KMS-11 (cell line): ENCODE results near the gene C1orf226.

Experiments used
- H2AFZ ChIP-seq: fragments of 200-600 bp; sonication (generic); 2 replicates; pipeline ENCODE4 v1.6.1; 2016; ENCODE audit warnings: antibody characterized with exemption, mixed run types, low read depth
- H3K27ac ChIP-seq: fragments of 200-600 bp; sonication (generic); 2 replicates; pipeline ENCODE4 v1.6.1; 2016; ENCODE audit warnings: mild to moderate bottlenecking, mixed run types
- H3K27me3 ChIP-seq: fragments of 200-600 bp; sonication (generic); 2 replicates; pipeline ENCODE4 v1.6.1; 2017; ENCODE audit warnings: mild to moderate bottlenecking, low read depth, mixed run types, moderate library complexity; ENCODE audit not compliant: insufficient read depth
- H3K36me3 ChIP-seq: fragments of 200-600 bp; sonication (generic); 2 replicates; pipeline ENCODE4 v1.6.1; 2017; ENCODE audit warnings: mild to moderate bottlenecking, mixed run types; ENCODE audit not compliant: insufficient read depth
- H3K4me1 ChIP-seq: fragments of 200-600 bp; sonication (generic); 2 replicates; pipeline ENCODE4 v1.6.1; 2016; ENCODE audit warnings: mild to moderate bottlenecking, low read depth, mixed run types; ENCODE audit not compliant: poor library complexity, severe bottlenecking
- H3K4me2 ChIP-seq: fragments of 200-600 bp; sonication (generic); 2 replicates; pipeline ENCODE4 v1.7.0; 2016; ENCODE audit warnings: mild to moderate bottlenecking, mixed run types
- H3K4me3 ChIP-seq: fragments of 200-600 bp; sonication (generic); IDR thresholded peaks from 2 replicates; pipeline ENCODE4 v1.6.1; 2017; ENCODE audit warnings: low read depth, low read length, mixed read lengths; ENCODE audit not compliant: insufficient read depth
- H3K79me2 ChIP-seq: fragments of 200-600 bp; sonication (generic); 2 replicates; pipeline ENCODE4 v1.6.1; 2016; ENCODE audit warnings: low read depth, mixed run types; ENCODE audit not compliant: insufficient read depth
- H3K9ac ChIP-seq: fragments of 200-600 bp; sonication (generic); 2 replicates; pipeline ENCODE4 v1.6.1; 2016; ENCODE audit warnings: mild to moderate bottlenecking, mixed run types
- H4K20me1 ChIP-seq: fragments of 200-600 bp; sonication (generic); 2 replicates; pipeline ENCODE4 v1.6.1; 2016; ENCODE audit warnings: mild to moderate bottlenecking, mixed run types; ENCODE audit not compliant: insufficient read depth
- TF ChIP-seq, protein P1 (sequence below): fragments of 200-600 bp; sonication (generic); conservative IDR thresholded peaks from 2 replicates; pipeline ENCODE4 v1.6.1; 2017; ENCODE audit warnings: low read depth, mild to moderate bottlenecking, antibody characterized with exemption, low read length, moderate library complexity, mixed read lengths

The C1orf226 gene

DNA sequence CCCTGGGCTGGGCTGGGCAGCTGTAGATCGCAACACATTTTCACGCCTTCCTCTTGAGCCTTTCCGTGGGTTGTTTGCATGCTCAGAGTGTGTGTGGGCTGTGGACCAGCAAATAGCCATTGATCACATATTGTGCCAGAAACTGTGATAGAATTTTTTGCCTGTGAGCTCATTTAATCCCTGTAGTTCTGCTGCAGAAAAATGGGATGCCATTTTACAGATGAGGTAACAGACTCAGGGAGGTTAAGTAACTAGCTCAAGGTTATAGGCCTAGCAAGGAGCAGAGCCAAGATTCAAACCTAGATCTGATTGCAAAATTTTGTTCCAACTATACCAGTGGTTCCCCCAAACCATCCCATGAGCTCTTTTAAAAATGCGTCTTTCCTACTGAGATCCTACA is 15.4 kb upstream of the C1orf226 start:
- H3K9ac ChIP-seq, result no peak overlapping the region
- no peaks in the 10 kb centered on the region for H3K36me3 ChIP-seq
- no peak overlapping the region for H3K27ac ChIP-seq
- H3K27me3 ChIP-seq, result no peaks in the 10 kb centered on the region
- no peaks in the 10 kb centered on the region for H3K79me2 ChIP-seq
- H2AFZ ChIP-seq, result no peak overlapping the region
- no peak overlapping the region for H3K4me2 ChIP-seq
- H3K4me1 ChIP-seq, result peaks cover 3% of the 10 kb centered on the region
- TF ChIP-seq, protein P1, sequence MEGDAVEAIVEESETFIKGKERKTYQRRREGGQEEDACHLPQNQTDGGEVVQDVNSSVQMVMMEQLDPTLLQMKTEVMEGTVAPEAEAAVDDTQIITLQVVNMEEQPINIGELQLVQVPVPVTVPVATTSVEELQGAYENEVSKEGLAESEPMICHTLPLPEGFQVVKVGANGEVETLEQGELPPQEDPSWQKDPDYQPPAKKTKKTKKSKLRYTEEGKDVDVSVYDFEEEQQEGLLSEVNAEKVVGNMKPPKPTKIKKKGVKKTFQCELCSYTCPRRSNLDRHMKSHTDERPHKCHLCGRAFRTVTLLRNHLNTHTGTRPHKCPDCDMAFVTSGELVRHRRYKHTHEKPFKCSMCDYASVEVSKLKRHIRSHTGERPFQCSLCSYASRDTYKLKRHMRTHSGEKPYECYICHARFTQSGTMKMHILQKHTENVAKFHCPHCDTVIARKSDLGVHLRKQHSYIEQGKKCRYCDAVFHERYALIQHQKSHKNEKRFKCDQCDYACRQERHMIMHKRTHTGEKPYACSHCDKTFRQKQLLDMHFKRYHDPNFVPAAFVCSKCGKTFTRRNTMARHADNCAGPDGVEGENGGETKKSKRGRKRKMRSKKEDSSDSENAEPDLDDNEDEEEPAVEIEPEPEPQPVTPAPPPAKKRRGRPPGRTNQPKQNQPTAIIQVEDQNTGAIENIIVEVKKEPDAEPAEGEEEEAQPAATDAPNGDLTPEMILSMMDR, result no peak
- H3K4me3 ChIP-seq, result no peak overlapping the region
- no peaks in the 10 kb centered on the region for H4K20me1 ChIP-seq

DNA sequence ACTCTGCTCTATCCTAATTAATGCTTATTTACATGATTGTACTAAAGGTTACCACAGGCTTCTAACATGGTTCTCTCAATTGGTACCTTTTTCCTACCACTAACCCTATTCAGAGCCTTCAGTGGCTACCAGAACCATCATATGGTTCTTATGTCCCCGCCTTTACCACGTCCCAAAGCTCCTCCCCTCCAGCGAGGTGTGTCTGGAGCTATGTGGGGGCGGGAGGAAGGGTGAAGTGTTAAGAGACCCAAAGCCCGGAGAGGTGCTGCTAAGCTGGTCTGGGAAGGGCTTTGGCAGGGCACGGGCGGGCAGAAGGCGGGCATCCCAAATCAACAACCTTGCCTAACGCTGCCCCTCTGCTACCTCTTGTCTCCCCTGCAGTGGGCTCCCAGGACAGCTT is 14.9 kb upstream of the C1orf226 start:
- no peak overlapping the region for H3K27ac ChIP-seq
- no peak overlapping the region for H3K4me2 ChIP-seq
- H4K20me1 ChIP-seq, result no peaks in the 10 kb centered on the region
- no peaks in the 10 kb centered on the region for H3K36me3 ChIP-seq
- H3K27me3 ChIP-seq, result no peaks in the 10 kb centered on the region
- TF ChIP-seq, protein P1, result no peak
- H3K4me3 ChIP-seq, result no peak overlapping the region
- no peak overlapping the region for H2AFZ ChIP-seq
- H3K4me1 ChIP-seq, result peaks cover 3% of the 10 kb centered on the region
- no peaks in the 10 kb centered on the region for H3K79me2 ChIP-seq
- no peak overlapping the region for H3K9ac ChIP-seq

DNA sequence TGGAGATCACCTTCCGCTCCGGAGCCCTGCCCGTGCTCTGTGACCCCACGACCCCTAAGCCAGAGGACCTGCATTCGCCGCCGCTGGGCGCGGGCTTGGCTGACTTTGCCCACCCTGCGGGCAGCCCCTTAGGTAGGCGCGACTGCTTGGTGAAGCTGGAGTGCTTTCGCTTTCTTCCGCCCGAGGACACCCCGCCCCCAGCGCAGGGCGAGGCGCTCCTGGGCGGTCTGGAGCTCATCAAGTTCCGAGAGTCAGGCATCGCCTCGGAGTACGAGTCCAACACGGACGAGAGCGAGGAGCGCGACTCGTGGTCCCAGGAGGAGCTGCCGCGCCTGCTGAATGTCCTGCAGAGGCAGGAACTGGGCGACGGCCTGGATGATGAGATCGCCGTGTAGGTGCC is 14.5 kb upstream of the C1orf226 start:
- H3K36me3 ChIP-seq, result no peaks in the 10 kb centered on the region
- H3K4me3 ChIP-seq, result no peak overlapping the region
- H3K79me2 ChIP-seq, result no peaks in the 10 kb centered on the region
- no peak overlapping the region for H2AFZ ChIP-seq
- H3K4me2 ChIP-seq, result no peak overlapping the region
- H3K27ac ChIP-seq, result no peak overlapping the region
- no peaks in the 10 kb centered on the region for H3K4me1 ChIP-seq
- H3K27me3 ChIP-seq, result no peaks in the 10 kb centered on the region
- H3K9ac ChIP-seq, result no peak overlapping the region
- TF ChIP-seq, protein P1, result no peak
- no peaks in the 10 kb centered on the region for H4K20me1 ChIP-seq

DNA sequence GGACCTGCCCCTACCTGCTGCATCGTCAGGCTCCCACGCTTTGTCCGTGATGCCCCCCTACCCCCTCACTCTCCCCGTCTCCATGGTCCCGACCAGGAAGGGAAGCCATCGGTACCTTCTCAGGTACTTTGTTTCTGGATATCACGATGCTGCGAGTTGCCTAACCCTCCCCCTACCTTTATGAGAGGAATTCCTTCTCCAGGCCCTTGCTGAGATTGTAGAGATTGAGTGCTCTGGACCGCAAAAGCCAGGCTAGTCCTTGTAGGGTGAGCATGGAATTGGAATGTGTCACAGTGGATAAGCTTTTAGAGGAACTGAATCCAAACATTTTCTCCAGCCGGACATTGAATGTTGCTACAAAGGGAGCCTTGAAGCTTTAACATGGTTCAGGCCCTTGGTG is 13.8 kb upstream of the C1orf226 start:
- TF ChIP-seq, protein P1, result no peak
- no peak overlapping the region for H3K9ac ChIP-seq
- no peaks in the 10 kb centered on the region for H3K27me3 ChIP-seq
- H3K27ac ChIP-seq, result no peak overlapping the region
- no peaks in the 10 kb centered on the region for H3K79me2 ChIP-seq
- no peak overlapping the region for H3K4me2 ChIP-seq
- no peaks in the 10 kb centered on the region for H3K36me3 ChIP-seq
- no peaks in the 10 kb centered on the region for H4K20me1 ChIP-seq
- no peak overlapping the region for H2AFZ ChIP-seq
- no peaks in the 10 kb centered on the region for H3K4me1 ChIP-seq
- no peak overlapping the region for H3K4me3 ChIP-seq
